ENCODE measurements around the gene NCAN.
"Not testable (repeated sequence)": the region's sequence is repeated elsewhere in the genome, so short reads cannot be mapped to it uniquely, and the experiment has no call there.

The NCAN gene

GRCh38 chr19:19211499-19212420 lies at the start of gene NCAN:
TSS of gene NCAN (plus strand) at chr19:19211958. CDS start at chr19:19216954, 4,996 bp downstream.
- DNase-seq: peak in 1 of 2 experiments; percentile 43

- DNase-seq: no peak
These were observed 49.3 kb upstream of the NCAN start for GRCh38 chr19:19162495-19162894.

- DNase-seq: no peak
These were observed 46.4 kb upstream of the NCAN start for GRCh38 chr19:19165396-19165795.

- DNase-seq: no peak
These were observed 44.1 kb upstream of the NCAN start for GRCh38 chr19:19167612-19168011.

- DNase-seq: no peak
These were observed 42.3 kb upstream of the NCAN start for GRCh38 chr19:19169236-19170052.

GRCh38 chr19:19170053-19170872 lies 41.5 kb upstream of the NCAN start, which contains the start of gene MEF2B:
TSS of gene MEF2B (minus strand) at chr19:19170263. CDS start at chr19:19150735, 19,528 bp downstream.
- peak; percentile 51 to 88 for DNase-seq

GRCh38 chr19:19170873-19171672 lies 40.7 kb upstream of the NCAN start:
- no peak for DNase-seq

- DNase-seq: no peak
These were observed 39.8 kb upstream of the NCAN start for GRCh38 chr19:19171821-19172532.

GRCh38 chr19:19173243-19173642 lies 38.5 kb upstream of the NCAN start:
- DNase-seq: not testable (repeated sequence)

- DNase-seq: no peak
These were observed 34.8 kb upstream of the NCAN start for GRCh38 chr19:19176950-19177349.

- DNase-seq: no peak
These were observed 32.0 kb upstream of the NCAN start for GRCh38 chr19:19179548-19180441.

GRCh38 chr19:19181488-19181998 lies 30.2 kb upstream of the NCAN start:
- DNase-seq: no peak

- DNase-seq: peak; percentile 19 to 68
These were observed 25.7 kb upstream of the NCAN start for GRCh38 chr19:19185853-19186740.

GRCh38 chr19:19186742-19187141 lies 25.0 kb upstream of the NCAN start:
- DNase-seq: no peak

- DNase-seq: no peak
These were observed 20.0 kb upstream of the NCAN start for GRCh38 chr19:19191768-19192077.

- DNase-seq: peak; percentile 94 to 98
These were observed 19.5 kb upstream of the NCAN start, which contains the start of the genes BORCS8 and RFXANK for GRCh38 chr19:19192078-19192882. TSS of gene BORCS8 (minus strand) at chr19:19192152. CDS start at chr19:19192117, 35 bp downstream. TSS of gene RFXANK (plus strand) at chr19:19192258. CDS start at chr19:19193947, 1,689 bp downstream.

GRCh38 chr19:19192910-19193423 lies 18.8 kb upstream of the NCAN start:
- DNase-seq: no peak

- no peak for DNase-seq
These were observed 17.8 kb upstream of the NCAN start for GRCh38 chr19:19193926-19194325.
